Adrenal gland (tissue), 5 donors: ENCODE measurements around the gene DAG1.

Experiments
- CTCF ChIP-seq, 6 experiments: fragments of 450-650 bp in 4 of 6; fragments of 200-600 bp in 2 of 6; sonication (generic) in 1 of 6; IDR thresholded peaks; 1 replicate in 5 of 6; 2 replicates in 1 of 6; pipeline versions ENCODE4 v1.5.1 to v1.8.0; 2016 to 2021; ENCODE audit warnings: antibody characterized with exemption in 6 of 6, mild to moderate bottlenecking in 2 of 6, moderate library complexity in 1 of 6
- POLR2A ChIP-seq, 2 donors: fragments of 450-650 bp; IDR thresholded peaks; one replicate each; pipeline ENCODE4 v1.6.1; 2017; ENCODE audit warnings: antibody characterized with exemption in 2 of 2, mild to moderate bottlenecking in 2 of 2, moderate library complexity in 1 of 2
- donor health status: DM: no; HTN: no; CAD: no.

GRCh38 chr3:49554633-49555265, 84.7 kb downstream of the DAG1 start:
- TF ChIP-seq CTCF (IDR thresholded peaks at IDR 0.05) = no peak
- TF ChIP-seq POLR2A (IDR thresholded peaks at IDR 0.05) = no peak
